ENCODE results near the gene GPRIN2.
"Not testable (repeated sequence)": the region's sequence is repeated elsewhere in the genome, so short reads cannot be mapped to it uniquely, and the experiment has no call there.

The GPRIN2 gene
- 0 reads per million in 2 donors for total RNA-seq

GRCh38 chr10:46556515-46557318 lies at the start of gene GPRIN2:
Gene GPRIN2 (minus strand): TSS chr10:46556658. CDS start chr10:46550736, 5,922 bp downstream.
- no peak for DNase-seq

GRCh38 chr10:46600516-46600915 lies 44.1 kb upstream of the GPRIN2 start:
- DNase-seq, result not testable (repeated sequence)

- not testable (repeated sequence) for DNase-seq
These were observed 41.3 kb upstream of the GPRIN2 start for GRCh38 chr10:46597616-46598246.

- DNase-seq, result not testable (repeated sequence)
These were observed 40.1 kb upstream of the GPRIN2 start for GRCh38 chr10:46596570-46596969.

- DNase-seq, result not testable (repeated sequence)
These were observed 38.1 kb upstream of the GPRIN2 start for GRCh38 chr10:46594453-46595063.

GRCh38 chr10:46593307-46593706 lies 36.8 kb upstream of the GPRIN2 start:
- not testable (repeated sequence) for DNase-seq

- not testable (repeated sequence) for DNase-seq
These were observed 34.6 kb upstream of the GPRIN2 start for GRCh38 chr10:46591053-46591452.

- DNase-seq, result not testable (repeated sequence)
These were observed 33.1 kb upstream of the GPRIN2 start for GRCh38 chr10:46589589-46589988.

- DNase-seq, result not testable (repeated sequence)
These were observed 31.8 kb upstream of the GPRIN2 start for GRCh38 chr10:46588221-46588620.

- not testable (repeated sequence) for DNase-seq
These were observed 31.1 kb upstream of the GPRIN2 start for GRCh38 chr10:46587546-46587945.

GRCh38 chr10:46585246-46585645 lies 28.8 kb upstream of the GPRIN2 start:
- DNase-seq, result not testable (repeated sequence)

GRCh38 chr10:46584196-46584595 lies 27.7 kb upstream of the GPRIN2 start:
- DNase-seq, result not testable (repeated sequence)

GRCh38 chr10:46582568-46582967 lies 26.1 kb upstream of the GPRIN2 start:
- not testable (repeated sequence) for DNase-seq

- not testable (repeated sequence) for DNase-seq
These were observed 25.5 kb upstream of the GPRIN2 start for GRCh38 chr10:46581997-46582396.

- DNase-seq, result not testable (repeated sequence)
These were observed 22.9 kb upstream of the GPRIN2 start for GRCh38 chr10:46579378-46579777.

- DNase-seq, result not testable (repeated sequence)
These were observed 22.2 kb upstream of the GPRIN2 start, which contains the start of gene SYT15 for GRCh38 chr10:46578474-46579178. Gene SYT15 (plus strand): TSS chr10:46579128. CDS start chr10:46579169, 41 bp downstream.

GRCh38 chr10:46577624-46578473 lies 21.4 kb upstream of the GPRIN2 start:
- not testable (repeated sequence) for DNase-seq

- not testable (repeated sequence) for DNase-seq
These were observed 17.4 kb upstream of the GPRIN2 start for GRCh38 chr10:46573884-46574283.

GRCh38 chr10:46573314-46573713 lies 16.9 kb upstream of the GPRIN2 start:
- DNase-seq, result not testable (repeated sequence)

GRCh38 chr10:46572765-46573164 lies 16.3 kb upstream of the GPRIN2 start:
- DNase-seq, result not testable (repeated sequence)

GRCh38 chr10:46570655-46571054 lies 14.2 kb upstream of the GPRIN2 start:
- DNase-seq, result not testable (repeated sequence)

GRCh38 chr10:46567151-46567550 lies 10.7 kb upstream of the GPRIN2 start:
- DNase-seq, result not testable (repeated sequence)

Measured in T-helper 9 cell (primary cell).